ENCODE data around the gene RAP1B.

RAP1B gene

GRCh38 chr12:68612202-68612601 is 1.5 kb downstream of the RAP1B start:
- no peak for DNase-seq

GRCh38 chr12:68612697-68613096 is 2.0 kb downstream of the RAP1B start:
- DNase-seq: no peak

- no peak for DNase-seq
Observed at GRCh38 chr12:68613209-68613904, 2.7 kb downstream of the RAP1B start.

GRCh38 chr12:68614105-68614679 is 3.5 kb downstream of the RAP1B start:
- no peak for DNase-seq

GRCh38 chr12:68614769-68615168 is 4.1 kb downstream of the RAP1B start:
- DNase-seq: no peak

GRCh38 chr12:68617160-68617926 is 6.6 kb downstream of the RAP1B start:
- DNase-seq: no peak

- no peak for DNase-seq
Observed at GRCh38 chr12:68619541-68619940, 8.8 kb downstream of the RAP1B start.

GRCh38 chr12:68620519-68621471 is 10.1 kb downstream of the RAP1B start:
- no peak for DNase-seq

- DNase-seq: no peak
Observed at GRCh38 chr12:68621472-68622081, 10.9 kb downstream of the RAP1B start.

GRCh38 chr12:68622250-68622649 is 11.6 kb downstream of the RAP1B start:
- DNase-seq: no peak

GRCh38 chr12:68623059-68623458 is 12.4 kb downstream of the RAP1B start:
- DNase-seq: no peak

- no peak for DNase-seq
Observed at GRCh38 chr12:68623984-68624383, 13.3 kb downstream of the RAP1B start.

- no peak for DNase-seq
Observed at GRCh38 chr12:68624933-68625332, 14.2 kb downstream of the RAP1B start.

GRCh38 chr12:68627673-68628319 is 17.1 kb downstream of the RAP1B start:
- DNase-seq: no peak

- DNase-seq: no peak
Observed at GRCh38 chr12:68628698-68629097, 18.0 kb downstream of the RAP1B start.

GRCh38 chr12:68630050-68630449 is 19.4 kb downstream of the RAP1B start:
- DNase-seq: no peak

- DNase-seq: no peak
Observed at GRCh38 chr12:68630598-68630997, 19.9 kb downstream of the RAP1B start.

- DNase-seq: no peak
Observed at GRCh38 chr12:68631227-68631626, 20.5 kb downstream of the RAP1B start.

- DNase-seq: no peak
Observed at GRCh38 chr12:68632486-68632885, 21.8 kb downstream of the RAP1B start.

GRCh38 chr12:68633614-68634558 is 23.2 kb downstream of the RAP1B start:
- no peak for DNase-seq

- no peak for DNase-seq
Observed at GRCh38 chr12:68636268-68636667, 25.6 kb downstream of the RAP1B start.

Data from NCI-H748 treated with DMSO at 0.1 percent for 48 hours (cell line).